Lower lobe of right lung (tissue), 2 donors: ENCODE results near the gene KIAA1217. TPM values are rescaled to one million over a fixed set of nuclear protein-coding genes. Genes with fewer than 3 reads are reported as not detected.

ENCODE experiments used
- ATAC-seq, 2 donors: fragments of 200-7000 bp; cut with Tn5 transposase; one replicate each; pipeline ENCODE4 v1.9.1; 2020 to 2022; ENCODE audit warnings: mild to moderate bottlenecking in 2 of 2, moderate library complexity in 2 of 2
- DNase-seq: peaks from one replicate; pipeline ENCODE4 v3.0.0-alpha.2; 2020
- H3K27ac ChIP-seq: fragments of 200-600 bp; one replicate; pipeline ENCODE4 v1.8.0; 2022
- H3K27me3 ChIP-seq: fragments of 200-600 bp; one replicate; pipeline ENCODE4 v1.8.0; 2022; ENCODE audit warnings: low read depth
- H3K36me3 ChIP-seq: fragments of 200-600 bp; one replicate; pipeline ENCODE4 v1.8.0; 2022; ENCODE audit warnings: mild to moderate bottlenecking
- H3K4me1 ChIP-seq: fragments of 200-600 bp; one replicate; pipeline ENCODE4 v1.8.0; 2022
- H3K4me3 ChIP-seq: fragments of 200-600 bp; one replicate; pipeline ENCODE4 v1.8.0; 2022; ENCODE audit warnings: mild to moderate bottlenecking
- H3K9me3 ChIP-seq: fragments of 200-600 bp; one replicate; pipeline ENCODE4 v1.8.0; 2022
- intact Hi-C: fragments of 100-400 bp; cut with DNase I; formaldehyde crosslinking; loops from one replicate; pipeline ENCODE4 v1.11.0; 2022
- total RNA-seq: library from RNA; stranded (reverse); fragmentation: NEBNext Ultra II Directional; extraction: Animal tissue kit (Norgen Biotek cat#: 25700); gene quantifications from one replicate; pipeline ENCODE4 v1.2.1, GENCODE V29; 2021
- TF ChIP-seq, protein P1 (sequence below): fragments of 200-600 bp; IDR thresholded peaks from one replicate; pipeline ENCODE4 v1.8.0; 2022; ENCODE audit warnings: antibody characterized with exemption, mild to moderate bottlenecking
- donor health status: DM: no; HTN: yes; CAD: no; lungs with severe emphysema.

Gene KIAA1217
- total RNA-seq, 1 donor from 2014 or later = 37.2 TPM

DNA sequence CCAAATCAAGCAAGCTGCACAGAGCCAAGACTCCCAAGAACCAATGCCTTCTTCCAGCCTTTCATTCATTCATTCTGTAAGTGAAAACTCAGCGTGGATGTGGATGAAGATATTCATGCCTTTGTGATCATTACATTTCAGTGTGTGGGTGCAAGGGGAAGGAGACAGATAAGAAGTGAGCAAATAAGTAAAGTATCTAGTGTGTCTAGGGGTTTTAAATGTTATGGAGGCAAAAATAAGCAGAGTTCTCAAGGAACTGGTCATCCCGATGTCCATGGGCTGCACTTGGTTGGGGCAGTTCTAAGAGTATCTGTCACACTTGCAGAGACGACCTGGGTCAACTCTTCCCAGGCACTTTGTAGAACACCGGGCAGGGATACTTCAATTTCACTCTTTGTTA lies 149.1 kb downstream of the KIAA1217 start:
- Histone ChIP-seq H3K36me3 (no peaks in the 10 kb centered on the region), H3K4me1 (no peaks in the 10 kb centered on the region), H3K27ac (no peak overlapping the region), H3K27me3 (no peaks in the 10 kb centered on the region), H3K9me3 (no peaks in the 10 kb centered on the region), H3K4me3 (no peak overlapping the region)
- ATAC-seq (no peak), DNase-seq (no peak)
- intact Hi-C loops = no loop called here
- TF ChIP-seq, protein P1, sequence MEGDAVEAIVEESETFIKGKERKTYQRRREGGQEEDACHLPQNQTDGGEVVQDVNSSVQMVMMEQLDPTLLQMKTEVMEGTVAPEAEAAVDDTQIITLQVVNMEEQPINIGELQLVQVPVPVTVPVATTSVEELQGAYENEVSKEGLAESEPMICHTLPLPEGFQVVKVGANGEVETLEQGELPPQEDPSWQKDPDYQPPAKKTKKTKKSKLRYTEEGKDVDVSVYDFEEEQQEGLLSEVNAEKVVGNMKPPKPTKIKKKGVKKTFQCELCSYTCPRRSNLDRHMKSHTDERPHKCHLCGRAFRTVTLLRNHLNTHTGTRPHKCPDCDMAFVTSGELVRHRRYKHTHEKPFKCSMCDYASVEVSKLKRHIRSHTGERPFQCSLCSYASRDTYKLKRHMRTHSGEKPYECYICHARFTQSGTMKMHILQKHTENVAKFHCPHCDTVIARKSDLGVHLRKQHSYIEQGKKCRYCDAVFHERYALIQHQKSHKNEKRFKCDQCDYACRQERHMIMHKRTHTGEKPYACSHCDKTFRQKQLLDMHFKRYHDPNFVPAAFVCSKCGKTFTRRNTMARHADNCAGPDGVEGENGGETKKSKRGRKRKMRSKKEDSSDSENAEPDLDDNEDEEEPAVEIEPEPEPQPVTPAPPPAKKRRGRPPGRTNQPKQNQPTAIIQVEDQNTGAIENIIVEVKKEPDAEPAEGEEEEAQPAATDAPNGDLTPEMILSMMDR = no peak

DNA sequence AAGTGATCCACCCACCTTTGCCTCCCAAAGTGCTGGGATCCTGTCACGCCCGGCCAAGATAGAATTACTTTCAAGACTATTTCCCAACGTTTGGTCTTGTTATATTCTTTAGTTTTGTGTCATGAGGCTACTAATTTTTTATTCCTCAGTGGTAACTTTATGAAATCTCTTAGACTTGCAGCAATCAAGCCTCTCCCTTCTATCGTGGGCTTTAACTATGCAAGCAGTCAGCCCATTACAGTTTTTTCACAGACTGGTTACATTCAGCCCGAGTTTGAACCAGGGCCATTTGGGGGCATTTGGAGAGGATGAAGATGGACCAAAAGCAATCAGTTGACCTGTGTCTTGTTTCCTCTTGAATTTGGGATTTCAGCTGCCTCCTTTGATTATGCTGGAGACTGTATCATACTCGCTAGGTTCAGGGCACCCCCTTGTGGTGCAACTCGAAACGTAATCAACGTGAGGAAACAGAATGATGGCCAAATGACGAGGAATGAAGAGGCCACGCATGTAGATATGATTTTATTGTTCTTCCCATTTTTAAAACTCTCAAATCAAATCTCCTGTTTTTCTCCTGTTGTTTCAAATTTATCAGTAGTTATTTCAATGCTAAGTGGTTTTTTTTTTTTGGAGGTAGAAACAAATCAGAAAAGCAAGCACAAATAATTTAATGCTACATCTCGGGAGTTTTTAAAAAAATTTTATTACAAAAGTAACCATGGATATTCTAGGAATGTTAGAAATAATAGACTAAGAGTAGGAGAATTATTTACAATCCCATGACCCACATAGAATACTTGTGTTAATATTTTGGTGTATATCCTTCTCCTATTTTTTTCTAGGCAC lies 151.6 kb downstream of the KIAA1217 start:
- Histone ChIP-seq H3K9me3 (no peaks in the 10 kb centered on the region), H3K4me3 (no peak overlapping the region), H3K36me3 (no peaks in the 10 kb centered on the region), H3K4me1 (no peaks in the 10 kb centered on the region), H3K27me3 (no peaks in the 10 kb centered on the region), H3K27ac (no peak overlapping the region)
- peak in 1 of 2 donors; percentile 63 for ATAC-seq
- peak; percentile 65 for DNase-seq
- intact Hi-C loops = no loop called here
- TF ChIP-seq, protein P1 = peak; percentile 68

DNA sequence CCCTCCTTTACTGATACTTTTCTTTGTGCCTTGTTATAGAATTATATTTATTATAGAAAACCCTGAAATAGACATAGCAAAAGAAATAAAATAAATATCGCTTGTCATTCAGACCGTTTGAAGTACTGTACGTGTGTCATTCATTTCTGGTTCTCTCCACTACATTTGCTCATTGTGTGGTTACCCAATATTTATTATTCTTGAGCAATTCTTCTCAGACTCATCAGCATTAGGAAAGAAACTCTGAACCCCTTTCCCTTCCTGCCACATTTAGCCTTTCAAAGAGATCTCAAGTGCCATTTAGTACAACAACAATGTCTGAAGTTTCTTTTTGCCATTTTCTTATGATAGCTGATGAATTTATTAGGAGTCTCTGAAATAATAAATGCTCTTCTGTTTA lies 154.1 kb downstream of the KIAA1217 start:
- ATAC-seq (peak in 1 of 2 donors; percentile 77), DNase-seq (no peak)
- no peaks in the 10 kb centered on the region for H3K27me3 ChIP-seq
- no peak overlapping the region for H3K4me3 ChIP-seq
- no peaks in the 10 kb centered on the region for H3K9me3 ChIP-seq
- TF ChIP-seq, protein P1 = no peak
- no peaks in the 10 kb centered on the region for H3K4me1 ChIP-seq
- no peak overlapping the region for H3K27ac ChIP-seq
- intact Hi-C loops = no loop called here
- no peaks in the 10 kb centered on the region for H3K36me3 ChIP-seq

DNA sequence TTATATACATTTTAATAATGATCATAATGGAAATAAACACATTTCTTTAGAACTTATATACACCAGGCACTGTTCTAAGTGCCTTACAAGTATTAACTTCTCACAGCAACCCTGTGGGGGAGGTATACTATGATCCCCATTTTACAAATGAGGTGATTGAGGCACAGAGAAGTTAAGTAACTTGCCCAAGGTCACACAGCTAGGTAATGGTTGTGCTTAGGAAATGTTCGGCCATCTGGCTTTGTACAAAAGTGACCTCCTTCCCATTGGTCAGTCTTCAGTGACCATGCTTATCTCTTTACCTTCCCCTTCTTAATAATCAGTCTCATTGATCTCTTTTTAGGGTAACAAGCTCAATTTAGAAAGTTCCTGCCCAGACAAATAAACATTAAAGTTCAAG lies 158.8 kb downstream of the KIAA1217 start:
- Histone ChIP-seq H3K4me1 (no peaks in the 10 kb centered on the region), H3K9me3 (no peaks in the 10 kb centered on the region), H3K4me3 (no peak overlapping the region), H3K36me3 (no peaks in the 10 kb centered on the region), H3K27ac (no peak overlapping the region), H3K27me3 (no peaks in the 10 kb centered on the region)
- no peak for DNase-seq
- TF ChIP-seq, protein P1 = no peak
- no peak for ATAC-seq
- intact Hi-C loops = no loop called here

DNA sequence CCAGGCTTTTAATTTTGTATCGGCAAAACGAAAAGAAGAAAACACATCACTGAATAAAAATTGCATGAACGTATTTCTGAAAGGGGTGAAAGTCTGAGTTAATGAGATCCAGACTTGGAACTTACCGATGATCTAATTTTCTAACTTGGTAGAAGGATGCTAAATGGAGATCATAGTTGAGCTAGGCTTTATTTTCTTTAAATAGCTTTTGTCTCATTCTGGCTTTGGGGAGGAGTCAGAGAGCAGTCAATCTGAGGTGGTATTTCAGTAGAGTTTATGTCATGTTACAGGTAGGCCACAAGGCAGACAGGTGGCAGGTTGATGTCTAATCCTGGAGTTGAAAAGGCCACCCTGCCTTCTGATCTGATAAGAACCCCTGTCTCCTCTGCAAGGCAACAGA lies 161.9 kb downstream of the KIAA1217 start:
- ATAC-seq (no peak), DNase-seq (no peak)
- no peaks in the 10 kb centered on the region for H3K4me1 ChIP-seq
- no peak overlapping the region for H3K4me3 ChIP-seq
- no peaks in the 10 kb centered on the region for H3K27me3 ChIP-seq
- TF ChIP-seq, protein P1 = no peak
- intact Hi-C loops = no loop called here
- no peaks in the 10 kb centered on the region for H3K9me3 ChIP-seq
- no peak overlapping the region for H3K27ac ChIP-seq
- no peaks in the 10 kb centered on the region for H3K36me3 ChIP-seq
